Fibroblast of pulmonary artery (primary cell): ENCODE data around the gene PRRG4.
"Not testable (repeated sequence)": the region's sequence is repeated elsewhere in the genome, so short reads cannot be mapped to it uniquely, and the experiment has no call there.

Source experiments
- DNase-seq: peaks from one replicate; pipeline ENCODE4 v3.0.0-alpha.2; 2010; ENCODE audit warnings: low read depth
- H3K4me3 ChIP-seq: replicated peaks from 2 replicates; pipeline ENCODE4 v1.5.1; 2011; ENCODE audit warnings: low read depth, mild to moderate bottlenecking, control low read depth, low read length, moderate library complexity
- TF ChIP-seq, protein P1 (sequence below): IDR thresholded peaks from 2 replicates; pipeline ENCODE4 v1.5.1; 2011; ENCODE audit warnings: mild to moderate bottlenecking, control low read depth, low read length, inconsistent platforms; ENCODE audit errors: missing control alignments

PRRG4 gene

DNA sequence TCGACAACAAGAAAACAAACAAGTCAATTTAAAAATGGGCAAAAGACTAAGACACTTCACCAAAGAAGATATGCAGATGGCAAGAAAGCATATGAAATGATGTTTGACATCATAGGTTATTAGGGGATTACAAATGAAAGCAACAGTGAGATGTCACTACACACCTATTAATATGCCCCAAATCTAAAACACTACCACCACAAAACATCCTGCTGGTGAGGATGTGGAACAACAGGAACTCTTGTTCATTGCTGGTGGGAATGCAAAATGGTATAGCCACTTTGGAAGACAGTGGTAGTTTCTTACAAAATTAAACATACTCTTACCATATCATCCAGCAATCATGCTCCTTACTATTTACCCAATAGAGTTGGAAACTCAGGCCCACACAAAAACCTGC lies 29.0 kb downstream of the PRRG4 start:
- no peak for DNase-seq

DNA sequence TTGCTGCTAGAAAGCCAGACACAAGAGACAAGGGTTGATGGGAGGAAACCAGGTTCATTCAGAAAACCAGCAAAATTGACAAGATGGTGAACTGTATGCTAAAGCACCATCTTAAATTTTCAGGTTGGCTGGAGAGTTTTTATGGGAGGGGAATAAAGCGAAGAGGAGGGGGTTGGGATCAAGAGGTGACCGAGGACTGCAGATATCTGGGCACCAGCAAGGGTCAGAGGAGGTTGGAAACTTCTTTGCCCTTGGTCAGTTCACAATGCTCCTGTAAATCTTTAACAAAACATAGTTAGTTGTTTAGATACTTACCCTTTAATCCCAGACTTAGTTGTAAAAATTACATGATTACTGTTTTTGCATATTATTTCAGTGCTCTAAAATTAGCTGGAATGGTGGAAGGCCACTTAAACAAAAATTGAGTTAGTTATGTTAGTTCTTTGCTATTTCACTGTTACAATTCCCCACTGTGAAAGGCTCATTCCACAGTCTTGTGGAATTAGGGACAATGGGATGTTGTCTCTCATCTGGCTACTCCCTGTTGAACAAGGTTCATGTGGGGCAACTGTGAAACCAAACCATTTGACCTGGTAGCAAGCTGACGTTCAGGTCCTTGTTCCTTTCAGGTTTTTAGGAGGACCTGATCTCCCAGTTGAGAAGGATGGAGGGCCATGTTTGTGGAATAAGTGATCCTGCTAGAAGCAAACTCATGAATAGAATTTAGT lies 32.3 kb downstream of the PRRG4 start:
- DNase-seq = no peak
- TF ChIP-seq, protein P1, sequence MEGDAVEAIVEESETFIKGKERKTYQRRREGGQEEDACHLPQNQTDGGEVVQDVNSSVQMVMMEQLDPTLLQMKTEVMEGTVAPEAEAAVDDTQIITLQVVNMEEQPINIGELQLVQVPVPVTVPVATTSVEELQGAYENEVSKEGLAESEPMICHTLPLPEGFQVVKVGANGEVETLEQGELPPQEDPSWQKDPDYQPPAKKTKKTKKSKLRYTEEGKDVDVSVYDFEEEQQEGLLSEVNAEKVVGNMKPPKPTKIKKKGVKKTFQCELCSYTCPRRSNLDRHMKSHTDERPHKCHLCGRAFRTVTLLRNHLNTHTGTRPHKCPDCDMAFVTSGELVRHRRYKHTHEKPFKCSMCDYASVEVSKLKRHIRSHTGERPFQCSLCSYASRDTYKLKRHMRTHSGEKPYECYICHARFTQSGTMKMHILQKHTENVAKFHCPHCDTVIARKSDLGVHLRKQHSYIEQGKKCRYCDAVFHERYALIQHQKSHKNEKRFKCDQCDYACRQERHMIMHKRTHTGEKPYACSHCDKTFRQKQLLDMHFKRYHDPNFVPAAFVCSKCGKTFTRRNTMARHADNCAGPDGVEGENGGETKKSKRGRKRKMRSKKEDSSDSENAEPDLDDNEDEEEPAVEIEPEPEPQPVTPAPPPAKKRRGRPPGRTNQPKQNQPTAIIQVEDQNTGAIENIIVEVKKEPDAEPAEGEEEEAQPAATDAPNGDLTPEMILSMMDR = no peak
- H3K4me3 ChIP-seq = no peak overlapping the region

More for the DNA sequence above, 29.0 kb downstream of the PRRG4 start:
- TF ChIP-seq, protein P1 = peak; percentile 18
- H3K4me3 ChIP-seq = no peak overlapping the region

DNA sequence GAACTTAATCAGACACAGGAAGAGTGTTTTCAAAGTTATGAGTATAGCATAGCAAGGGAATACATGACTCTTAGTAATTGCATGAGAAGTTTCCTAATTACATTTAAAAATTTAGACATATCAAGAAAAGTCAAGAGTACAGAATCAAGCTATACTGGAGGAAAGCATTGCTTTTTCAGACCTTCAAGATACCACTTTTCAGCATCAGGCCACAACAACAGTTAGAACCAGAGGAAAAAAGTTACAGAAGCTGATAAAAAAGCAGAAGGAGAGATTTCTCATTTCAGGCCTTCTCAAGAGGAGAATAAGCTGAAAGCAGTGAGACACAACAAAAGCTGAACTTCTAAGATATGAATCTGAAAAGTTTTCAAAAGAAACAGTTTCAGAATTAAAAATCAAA lies 34.8 kb downstream of the PRRG4 start:
- no peak overlapping the region for H3K4me3 ChIP-seq
- TF ChIP-seq, protein P1 = no peak
- DNase-seq = no peak

DNA sequence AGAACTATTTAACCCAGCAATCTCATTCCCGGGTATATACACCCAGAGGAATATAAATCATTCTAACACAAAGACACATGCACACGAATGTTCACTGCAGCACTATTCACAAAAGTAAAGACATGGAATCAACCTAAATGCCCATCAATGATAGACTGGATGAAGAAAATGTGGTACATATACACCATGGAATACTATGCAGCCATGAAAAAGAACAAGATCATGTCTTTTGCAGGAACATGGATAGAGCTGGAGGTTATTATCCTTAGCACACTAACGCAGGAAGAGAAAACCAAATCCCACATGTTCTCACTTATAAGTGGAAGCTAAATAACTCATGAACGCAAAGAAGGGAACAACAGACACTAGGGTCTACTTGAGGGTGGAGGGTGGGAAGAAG lies 39.0 kb downstream of the PRRG4 start:
- not testable (repeated sequence) for H3K4me3 ChIP-seq

DNA sequence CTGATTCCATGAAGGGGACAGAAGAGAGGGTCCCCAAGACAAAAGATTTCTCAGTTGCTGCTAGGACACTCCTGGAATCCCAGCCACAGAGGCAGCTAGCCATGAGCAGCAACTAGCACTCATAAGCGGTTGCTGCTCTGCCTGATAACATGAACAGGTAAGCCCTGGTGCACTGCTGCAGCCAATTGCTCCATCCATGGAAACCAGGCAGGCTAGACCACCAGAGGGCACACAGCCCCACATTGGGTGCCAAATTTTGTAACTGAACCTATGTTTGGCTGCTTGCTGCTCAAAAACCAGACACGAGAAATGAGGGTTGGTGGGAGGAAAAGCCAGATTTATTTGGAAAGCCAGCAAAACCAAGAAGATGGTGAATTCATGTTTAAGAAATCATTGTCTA lies 40.9 kb downstream of the PRRG4 start:
- TF ChIP-seq, protein P1 = peak; percentile 34
- H3K4me3 ChIP-seq = no peak overlapping the region
- DNase-seq = peak; percentile 8

More for the DNA sequence above, 39.0 kb downstream of the PRRG4 start:
- DNase-seq = not testable (repeated sequence)

DNA sequence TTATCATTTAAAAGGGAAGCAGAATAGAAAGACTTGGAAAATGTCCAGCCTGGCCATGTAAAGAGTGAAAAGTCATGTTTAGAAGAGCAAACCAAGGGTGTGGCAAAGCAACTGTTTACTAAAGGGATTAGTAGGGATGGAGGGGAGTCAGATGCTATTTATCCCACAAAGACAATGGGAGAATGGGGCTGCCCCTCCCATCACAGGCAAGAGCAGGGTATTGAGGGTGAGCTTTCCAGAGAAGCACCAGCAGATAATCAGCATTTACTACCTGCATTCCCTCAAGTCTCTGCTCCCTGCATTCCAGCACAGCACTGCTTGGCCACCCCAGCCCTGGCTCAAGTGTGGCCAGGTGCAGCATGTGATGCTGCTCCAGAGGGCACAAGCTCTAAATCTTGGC lies 44.4 kb downstream of the PRRG4 start:
- TF ChIP-seq, protein P1 = no peak
- DNase-seq = no peak
- no peak overlapping the region for H3K4me3 ChIP-seq

DNA sequence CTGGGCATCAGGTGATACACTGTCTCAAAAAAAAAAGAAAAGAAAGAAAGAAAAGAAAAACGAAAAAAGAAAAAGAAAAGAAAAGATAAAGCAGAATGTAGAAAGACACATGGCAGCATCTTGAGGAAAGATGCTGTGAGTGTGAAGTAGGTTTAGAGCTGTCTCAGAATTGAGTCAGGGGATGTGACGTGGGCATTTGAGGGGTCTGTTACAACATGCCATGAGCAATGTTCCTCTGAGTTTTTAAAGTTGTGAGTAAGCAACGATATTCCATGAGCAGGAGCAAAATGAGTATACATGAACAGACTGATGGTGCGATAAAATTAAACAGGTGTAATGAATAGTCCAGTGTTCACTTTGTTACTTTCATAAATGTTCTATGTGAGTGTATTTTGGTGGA lies 51.6 kb downstream of the PRRG4 start:
- DNase-seq = no peak
- TF ChIP-seq, protein P1 = no peak
- no peak overlapping the region for H3K4me3 ChIP-seq
